GM23248 (cell line): ENCODE results near the gene CYP2A6.
"Not testable (repeated sequence)": the region's sequence is repeated elsewhere in the genome, so short reads cannot be mapped to it uniquely, and the experiment has no call there.

Experiments used
- EZH2 ChIP-seq: fragments of 200-600 bp; sonication (generic); IDR thresholded peaks from 2 replicates; pipeline ENCODE4 v1.6.1; 2018; ENCODE audit warnings: antibody characterized with exemption, mild to moderate bottlenecking; ENCODE audit not compliant: insufficient read depth, poor library complexity, severe bottlenecking
- EZH2phosphoT487 ChIP-seq: fragments of 200-600 bp; sonication (generic); IDR thresholded peaks from 2 replicates; pipeline ENCODE4 v1.6.1; 2018; ENCODE audit warnings: antibody characterized with exemption, moderate library complexity, mild to moderate bottlenecking, low read depth; ENCODE audit not compliant: insufficient read depth

- not testable (repeated sequence) for TF ChIP-seq EZH2phosphoT487, EZH2
These were observed 19.5 kb downstream of the CYP2A6 start for GRCh38 chr19:40830741-40831140.
